ENCODE results near the gene ACER2.

The ACER2 gene

DNA sequence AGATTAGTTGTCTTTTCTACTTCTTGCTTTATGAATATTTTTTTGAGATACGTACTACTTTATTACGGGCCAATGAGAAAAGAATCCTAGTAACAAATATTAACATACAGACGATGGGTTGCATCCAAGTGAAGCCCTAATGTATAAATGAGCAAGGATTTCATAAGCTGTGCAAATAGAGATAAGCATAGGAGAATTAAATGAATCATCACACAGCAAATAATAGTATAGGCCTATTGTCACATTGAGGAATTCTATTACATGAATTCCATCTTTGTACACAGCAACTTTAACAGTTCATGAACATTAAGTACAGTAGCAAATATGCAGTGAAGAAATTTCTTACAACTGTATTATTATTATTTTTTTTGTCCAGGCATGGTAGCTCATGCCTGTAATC lies 78.0 kb downstream of the ACER2 start:
- no peak for DNase-seq (ENCODE audit: low read depth)

DNA sequence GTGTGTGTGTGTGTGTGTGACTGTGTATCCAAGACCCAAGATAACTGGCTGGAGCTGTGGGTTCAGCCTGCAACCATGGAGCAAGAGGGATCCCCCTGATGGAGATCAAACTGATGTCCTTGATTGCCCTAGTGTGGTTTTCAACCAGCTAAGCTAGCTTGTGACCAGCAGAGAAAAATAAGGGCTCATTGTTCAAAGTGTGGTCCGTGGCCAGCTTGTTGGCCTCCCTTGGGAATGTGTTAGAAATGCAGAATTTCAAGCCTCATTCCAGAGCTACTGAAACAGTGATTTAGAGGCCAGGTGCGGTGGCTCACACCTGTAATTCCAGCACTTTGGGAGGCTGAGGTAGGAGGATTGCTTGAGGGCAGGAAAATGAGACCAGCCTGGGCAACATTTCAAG lies 79.9 kb downstream of the ACER2 start:
- no peak for DNase-seq (ENCODE audit: low read depth)

DNA sequence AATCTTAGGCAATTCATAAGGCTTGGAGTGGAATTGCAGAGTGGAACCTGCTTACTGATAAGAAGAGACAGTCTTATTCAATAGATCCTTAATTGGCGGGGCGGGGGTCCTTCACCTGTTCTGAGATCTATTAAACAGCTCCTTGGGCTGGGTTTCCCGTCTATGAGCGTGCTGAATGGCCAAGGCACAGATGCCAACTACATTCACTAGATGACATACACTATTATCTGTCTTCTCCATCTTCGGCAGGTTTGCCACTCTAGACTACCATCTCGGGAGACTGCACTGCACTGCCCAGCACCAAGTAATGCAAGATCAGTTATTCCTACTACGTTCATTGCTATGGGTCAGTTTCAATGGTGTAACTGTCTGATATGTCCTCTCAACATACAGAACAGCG lies 81.5 kb downstream of the ACER2 start:
- no peak for DNase-seq (ENCODE audit: low read depth)

DNA sequence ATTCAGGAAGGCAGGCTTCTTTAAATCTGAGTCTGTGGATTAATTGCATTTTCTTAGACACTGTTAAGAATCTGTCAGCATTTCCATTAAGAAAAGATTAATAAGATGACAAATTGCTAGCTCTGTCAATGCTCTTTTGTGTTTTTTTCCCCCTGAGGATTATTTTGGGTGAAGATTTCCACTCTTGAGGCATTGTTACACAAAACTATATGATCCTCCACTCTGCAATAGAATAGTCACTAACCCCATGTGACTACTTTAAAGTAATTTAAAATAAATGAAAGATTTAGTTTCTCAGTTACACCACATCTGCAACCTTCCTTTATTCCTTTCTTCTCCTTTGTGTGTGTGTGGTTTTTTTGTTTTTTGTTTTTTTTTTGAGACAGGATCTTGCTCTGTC lies 82.0 kb downstream of the ACER2 start:
- DNase-seq (ENCODE audit: low read depth), result no peak

DNA sequence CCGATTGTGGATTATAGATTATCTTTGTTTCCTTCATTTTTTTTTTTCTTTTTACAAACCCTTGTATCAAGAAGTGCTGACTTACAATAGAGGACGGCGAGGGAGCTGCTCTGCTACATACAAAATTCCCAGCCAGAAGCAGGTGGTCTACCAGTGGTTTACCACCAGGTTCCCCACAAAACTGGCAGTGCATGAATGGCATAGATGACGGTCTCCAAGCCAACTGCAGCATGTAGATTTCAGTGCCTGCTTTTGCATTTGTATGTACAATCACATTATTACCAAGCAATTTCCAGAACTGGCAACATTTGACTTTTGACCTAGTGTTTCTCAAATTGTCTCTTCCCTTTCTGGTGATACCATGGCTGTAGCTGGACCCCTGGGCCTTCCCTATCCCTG lies 84.0 kb downstream of the ACER2 start:
- no peak for DNase-seq (ENCODE audit: low read depth)

DNA sequence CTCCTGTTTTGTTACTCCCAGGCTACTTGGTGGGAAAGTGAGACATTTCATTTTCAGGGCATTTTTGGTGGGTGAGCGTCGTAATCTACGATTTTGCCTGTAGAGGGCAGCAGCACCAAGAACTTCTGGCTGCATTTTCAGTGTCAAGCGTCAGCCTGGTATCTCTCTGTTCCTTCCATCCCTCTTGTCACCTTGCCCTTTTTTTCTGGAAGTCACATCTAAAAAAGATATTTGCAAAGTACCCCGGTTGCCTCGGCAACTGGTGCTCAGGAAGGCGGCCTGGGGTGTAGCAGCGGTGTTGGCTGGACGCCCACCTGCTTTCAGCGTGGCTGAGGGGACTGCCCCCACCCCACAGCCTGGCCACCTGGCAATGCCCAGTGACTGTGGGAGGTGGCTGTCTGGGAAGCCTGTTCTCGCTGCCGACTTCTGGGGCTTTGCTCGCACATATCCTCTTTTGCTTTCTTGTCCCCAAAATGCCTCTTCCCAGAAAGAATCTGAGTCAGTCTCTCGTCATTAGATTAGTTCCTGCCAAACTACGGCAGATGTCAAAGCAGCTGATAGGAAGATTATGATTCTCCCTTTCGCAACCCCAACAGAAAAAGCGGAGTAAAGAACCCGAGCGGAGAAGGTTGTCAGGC lies 84.5 kb downstream of the ACER2 start:
- DNase-seq (ENCODE audit: low read depth), result no peak

- DNase-seq (ENCODE audit: low read depth), result no peak
Measured at GRCh38 chr9:19493876-19494275, 85.1 kb downstream of the ACER2 start.

GRCh38 chr9:19495186-19496028 lies 86.6 kb downstream of the ACER2 start:
- no peak for DNase-seq (ENCODE audit: low read depth)

GRCh38 chr9:19496321-19497050 lies 87.7 kb downstream of the ACER2 start:
- DNase-seq (ENCODE audit: low read depth), result no peak

DNA sequence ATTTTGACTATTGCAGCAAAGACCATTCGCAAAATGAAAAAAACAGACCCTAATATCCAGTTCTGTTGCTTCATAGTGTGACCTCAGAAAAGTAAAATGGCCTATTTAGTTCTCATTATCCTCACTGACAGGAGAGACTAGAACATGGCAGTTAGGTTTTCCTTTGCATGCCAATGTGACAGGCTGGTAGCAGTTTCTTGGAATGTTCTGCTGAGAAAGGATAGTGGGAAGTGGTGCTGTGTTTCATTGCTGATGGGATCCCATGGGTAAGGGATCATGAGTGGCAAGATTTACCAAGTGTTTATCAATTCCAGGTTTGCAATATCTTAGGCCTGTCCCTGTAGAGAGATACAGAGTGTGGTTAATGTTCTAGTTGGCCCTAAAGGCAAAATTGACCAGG lies 88.5 kb downstream of the ACER2 start:
- DNase-seq (ENCODE audit: low read depth), result no peak

- no peak for DNase-seq (ENCODE audit: low read depth)
Measured at GRCh38 chr9:19498015-19498414, 89.2 kb downstream of the ACER2 start.

Data from HS-27A (cell line).